IMR-90 (cell line): ENCODE results near the gene ATP5F1B. TPM values are rescaled to one million over a fixed set of nuclear protein-coding genes. Genes with fewer than 3 reads are reported as not detected.

Experiments
- ATAC-seq: fragments of 200-7000 bp; cut with Tn5 transposase; 2 replicates; pipeline ENCODE4 v1.9.1; 2020; ENCODE audit warnings: low read depth, mild to moderate bottlenecking, moderate library complexity
- BruUV-seq: library from RNA; stranded (reverse); fragments of 400-500 nt; replicated peaks from 2 replicates; lab custom pipeline; 2021; lab: Mats Ljungman, UMichigan
- CTCF ChIA-PET: fragments of 300-600 bp; formaldehyde crosslinking; extraction: SDS; loops from one replicate; lab custom pipeline; 2021; ENCODE audit warnings: antibody characterized with exemption; lab: Yijun Ruan, JAX
- POLR2A ChIA-PET: fragments of 300-600 bp; sonication (Branson Sonifier 250); formaldehyde crosslinking; loops from one replicate; lab custom pipeline; 2022; ENCODE audit warnings: antibody characterized with exemption; ENCODE audit not compliant: unreplicated experiment; lab: Charles Lee
- DNase-seq: peaks from one replicate; pipeline ENCODE4 v3.0.0; 2013
- H2AFZ ChIP-seq: replicated peaks from 2 replicates; pipeline ENCODE3; 2013; ENCODE audit warnings: low read length, mild to moderate bottlenecking; ENCODE audit not compliant: poor library complexity
- H2AK5ac ChIP-seq: 2 replicates; pipeline ENCODE4 v1.6.1; 2013; ENCODE audit warnings: low read depth, low read length, inconsistent platforms
- H2AK9ac ChIP-seq: replicated peaks from 2 replicates; pipeline ENCODE3; 2013; ENCODE audit warnings: mild to moderate bottlenecking, low read depth, low read length, moderate library complexity; ENCODE audit not compliant: poor library complexity
- H2BK120ac ChIP-seq: 2 replicates; pipeline ENCODE4 v1.6.1; 2013; ENCODE audit warnings: low read depth, low read length, inconsistent platforms
- H2BK15ac ChIP-seq: 3 replicates; pipeline ENCODE4 v1.6.1; 2013; ENCODE audit warnings: low read depth, low read length, inconsistent platforms
- H2BK20ac ChIP-seq: 2 replicates; pipeline ENCODE4 v1.6.1; 2013; ENCODE audit warnings: low read depth, mild to moderate bottlenecking, inconsistent platforms, low read length, moderate library complexity
- H2BK5ac ChIP-seq: 2 replicates; pipeline ENCODE4 v1.6.1; 2013; ENCODE audit warnings: mild to moderate bottlenecking, low read depth, low read length, inconsistent platforms; ENCODE audit not compliant: poor library complexity, severe bottlenecking
- H3K14ac ChIP-seq: replicated peaks from 2 replicates; pipeline ENCODE4 v1.6.1; 2013; ENCODE audit warnings: low read depth, low read length, inconsistent platforms
- H3K18ac ChIP-seq: 2 replicates; pipeline ENCODE4 v1.6.1; 2013; ENCODE audit warnings: low read depth, low read length, control low read depth
- H3K23ac ChIP-seq: 2 replicates; pipeline ENCODE4 v1.6.1; 2013; ENCODE audit warnings: low read depth, low read length, inconsistent platforms
- H3K27ac ChIP-seq: 2 replicates; pipeline ENCODE4 v1.5.1; 2013; ENCODE audit warnings: mild to moderate bottlenecking, control low read depth, low read length; ENCODE audit not compliant: insufficient read depth
- H3K27me3 ChIP-seq: 2 replicates; pipeline ENCODE4 v1.6.1; 2013; ENCODE audit warnings: low read length; ENCODE audit not compliant: control insufficient read depth, insufficient read depth
- H3K36me3 ChIP-seq: 2 replicates; pipeline ENCODE4 v1.6.1; 2013; ENCODE audit warnings: low read length, mixed read lengths; ENCODE audit not compliant: control insufficient read depth, insufficient read depth
- H3K4ac ChIP-seq: 2 replicates; pipeline ENCODE4 v1.6.1; 2013; ENCODE audit warnings: low read depth, low read length, inconsistent platforms
- H3K4me1 ChIP-seq: 2 replicates; pipeline ENCODE4 v1.6.1; 2013; ENCODE audit warnings: low read length, mixed read lengths; ENCODE audit not compliant: control insufficient read depth, insufficient read depth
- H3K4me2 ChIP-seq: 2 replicates; pipeline ENCODE4 v1.6.1; 2013; ENCODE audit warnings: low read depth, mild to moderate bottlenecking, control low read depth, low read length, moderate library complexity
- H3K4me3 ChIP-seq: 2 replicates; pipeline ENCODE4 v1.5.1; 2013; ENCODE audit warnings: low read depth, mild to moderate bottlenecking, control low read depth, low read length, moderate library complexity; ENCODE audit not compliant: insufficient read depth
- H3K56ac ChIP-seq: 2 replicates; pipeline ENCODE4 v1.6.1; 2013; ENCODE audit warnings: low read length, inconsistent platforms; ENCODE audit not compliant: insufficient read depth; ENCODE audit errors: extremely low read depth
- H3K79me1 ChIP-seq, 2 experiments: 2 replicates each; pipeline ENCODE4 v1.6.1; 2013; ENCODE audit warnings: low read length in 2 of 2, inconsistent platforms in 1 of 2, low read depth in 1 of 2
- H3K9ac ChIP-seq: 2 replicates; pipeline ENCODE4 v1.6.1; 2013; ENCODE audit warnings: low read depth, low read length, control low read depth
- H3K9me1 ChIP-seq: 2 replicates; pipeline ENCODE4 v1.6.1; 2013; ENCODE audit warnings: low read length, inconsistent platforms; ENCODE audit not compliant: insufficient read depth
- H3K9me3 ChIP-seq: 2 replicates; pipeline ENCODE4 v1.6.1; 2013; ENCODE audit warnings: low read length; ENCODE audit not compliant: control insufficient read depth, insufficient read depth
- H4K20me1 ChIP-seq: 2 replicates; pipeline ENCODE4 v1.6.1; 2013; ENCODE audit warnings: low read length, inconsistent platforms; ENCODE audit not compliant: insufficient read depth
- H4K5ac ChIP-seq: 2 replicates; pipeline ENCODE4 v1.6.1; 2013; ENCODE audit warnings: mild to moderate bottlenecking, low read depth, low read length, control low read depth
- H4K8ac ChIP-seq, 2 experiments: 2 replicates each; pipeline ENCODE4 v1.6.1; 2013; ENCODE audit warnings: low read depth in 2 of 2, low read length in 2 of 2, control low read depth in 1 of 2, inconsistent platforms in 1 of 2
- H4K91ac ChIP-seq: 2 replicates; pipeline ENCODE4 v1.6.1; 2013; ENCODE audit warnings: low read depth, low read length, inconsistent platforms; ENCODE audit not compliant: insufficient read depth
- CHD1 ChIP-seq: IDR thresholded peaks from 2 replicates; pipeline ENCODE4 v1.6.1; 2012; ENCODE audit warnings: low read depth, low read length, improper control_type of control experiment
- MAFK ChIP-seq: IDR thresholded peaks from 2 replicates; pipeline ENCODE4 v1.6.1; 2012; ENCODE audit warnings: low read depth, low read length, improper control_type of control experiment
- MAZ ChIP-seq: IDR thresholded peaks from 2 replicates; pipeline ENCODE4 v1.6.1; 2012; ENCODE audit warnings: low read depth, mild to moderate bottlenecking, low read length, improper control_type of control experiment, moderate library complexity, borderline replicate concordance
- MXI1 ChIP-seq: IDR thresholded peaks from 2 replicates; pipeline ENCODE4 v1.6.1; 2012; ENCODE audit warnings: low read depth, mild to moderate bottlenecking, low read length, moderate library complexity, borderline replicate concordance
- NFE2L2 ChIP-seq: fragments of 150-350 bp; IDR thresholded peaks from 2 replicates; pipeline ENCODE4 v1.6.1; 2016; ENCODE audit warnings: low read depth, mild to moderate bottlenecking, low read length
- POLR2A ChIP-seq: IDR thresholded peaks from 2 replicates; pipeline ENCODE4 v1.6.1; 2012; ENCODE audit warnings: mild to moderate bottlenecking, low read depth, low read length
- RFX5 ChIP-seq: IDR thresholded peaks from 2 replicates; pipeline ENCODE4 v1.8.0; 2012; ENCODE audit warnings: low read depth, mild to moderate bottlenecking, low read length, moderate library complexity
- WGBS, 2 experiments: methylation state at CpG; one replicate each; pipeline versions ENCODE4 v1.1.5 to v1.1.7; 2013; ENCODE audit warnings: missing lambda C conversion rate in 2 of 2; ENCODE audit not compliant: insufficient read length in 1 of 2; ENCODE audit errors: extremely low coverage in 2 of 2; 5-methylcytosine and 5-hydroxymethylcytosine counted together
- dilution Hi-C: fragments of 300-500 bp; cut with HindIII; formaldehyde crosslinking; loops from one replicate; pipeline ENCODE4 v1.14.3; 2018; ENCODE audit warnings: low sequenced_read_pairs; ENCODE audit not compliant: unreplicated experiment
- in situ Hi-C: fragments of 300-500 bp; cut with MboI; formaldehyde crosslinking; loops from 3 replicates; pipeline ENCODE4 v1.14.3; 2019; ENCODE audit warnings: low sequenced_read_pairs, inconsistent platforms, mixed read lengths
- intact Hi-C: fragments of 100-400 bp; cut with micrococcal nuclease; formaldehyde crosslinking; loops from 2 replicates; pipeline ENCODE4 v1.10.0; 2022
- polyA plus RNA-seq, 3 experiments: library from polyadenylated mRNA; depleted of rRNA; stranded (reverse); fragments of >200 nt; gene quantifications; 2 replicates each; pipeline ENCODE4 v1.2.3, GENCODE V29; 2012; ENCODE audit warnings: low replicate concordance in 1 of 3
- total RNA-seq: library from RNA; depleted of rRNA; stranded (reverse); fragments of >200 nt; gene quantifications from 2 replicates; pipeline ENCODE4 v1.2.3, GENCODE V29; 2012

Gene ATP5F1B
- total and polyA plus RNA-seq, 2 of the 4 experiments (the other 2 are of a cell fraction) = 812 to 915 TPM

GRCh38 chr12:56635806-56636674 lies 9.7 kb downstream of the ATP5F1B start:
- in situ Hi-C loops (loop anchor here (10.0 kb wide), 1 partner anchor 369 kb away; the partner anchor contains the start of gene ZBTB39), intact Hi-C loops (loop anchor here (1.0 to 5.0 kb wide), 3 partner anchors 39 to 123 kb away; partner anchors contain the start of gene NACA)

More at GRCh38 chr12:56635806-56636674, 9.7 kb downstream of the ATP5F1B start:
- 2% methylated on average over 10 of the region's 20 CpGs; no CpG with 5 or more reads in 1 of the 2 experiments for WGBS, 2 experiments
- Histone ChIP-seq H3K9me3 (no peaks in the 10 kb centered on the region), H3K4me3 (peak overlapping the region; percentile 69), H3K56ac (peak overlapping the region; percentile 94), H3K4me2 (peak overlapping the region; percentile 94), H3K4ac (peak overlapping the region; percentile 98), H3K4me1 (peaks cover 10% of the 10 kb centered on the region), H3K23ac (peak overlapping the region; percentile 98), H3K9ac (peak overlapping the region; percentile 90), H2AFZ (peak overlapping the region; percentile 96), H3K9me1 (peaks cover 14% of the 10 kb centered on the region), H4K5ac (peak overlapping the region; percentile 74), H4K20me1 (peaks cover 43% of the 10 kb centered on the region), H2BK5ac (peak overlapping the region; percentile 87), H3K36me3 (peaks cover 22% of the 10 kb centered on the region), H2BK15ac (peak overlapping the region; percentile 72; the same call in 2 of the 3 replicates), H3K27ac (peak overlapping the region; percentile 84), H3K14ac (peak overlapping the region; percentile 91), H3K18ac (peak overlapping the region; percentile 60), H3K27me3 (no peaks in the 10 kb centered on the region), H4K8ac (peak overlapping the region; percentile 69 to 98), H3K79me1 (peaks cover 16 to 51% of the 10 kb centered on the region in 2 experiments), H2BK20ac (peak overlapping the region; percentile 59), H4K91ac (peak overlapping the region; percentile 98), H2BK120ac (peak overlapping the region; percentile 85), H2AK5ac (peak overlapping the region; percentile 98), H2AK9ac (peak overlapping the region; percentile 100)
- DNase-seq = peak; percentile 80
- no TSS peak for BruUV-seq
- TF ChIP-seq POLR2A (peak; percentile 22; the same call in 1 of the 2 replicates), MXI1 (peak; percentile 25; the same call in 1 of the 2 replicates), MAZ (peak; percentile 90; the same call in 1 of the 2 replicates), RFX5 (no peak), CHD1 (no peak), NFE2L2 (no peak), MAFK (peak; percentile 46; the same call in 1 of the 2 replicates)
- dilution Hi-C loops = no loop called here
- ATAC-seq = peak; percentile 73
- POLR2A ChIA-PET = interaction anchor here (1.0 to 1.4 kb wide), 7 partner anchors 8 to 115 kb away, joined by 3 to 7 read pairs (median 5); partner anchors contain the start of genes ATP5F1B, NACA, PTGES3 and RBMS2
- CTCF ChIA-PET = interaction anchor here (0.6 to 2.5 kb wide), 34 partner anchors 8 to 435 kb away, joined by 3 to 27 read pairs (median 4); partner anchors contain the start of genes ATP5F1B, NACA, PTGES3 and RBMS2
